ENCODE measurements around the gene VAV2.
A peak's percentile ranks its signal among the peaks of the same experiment; 100 is the strongest.

VAV2 gene, protein sequence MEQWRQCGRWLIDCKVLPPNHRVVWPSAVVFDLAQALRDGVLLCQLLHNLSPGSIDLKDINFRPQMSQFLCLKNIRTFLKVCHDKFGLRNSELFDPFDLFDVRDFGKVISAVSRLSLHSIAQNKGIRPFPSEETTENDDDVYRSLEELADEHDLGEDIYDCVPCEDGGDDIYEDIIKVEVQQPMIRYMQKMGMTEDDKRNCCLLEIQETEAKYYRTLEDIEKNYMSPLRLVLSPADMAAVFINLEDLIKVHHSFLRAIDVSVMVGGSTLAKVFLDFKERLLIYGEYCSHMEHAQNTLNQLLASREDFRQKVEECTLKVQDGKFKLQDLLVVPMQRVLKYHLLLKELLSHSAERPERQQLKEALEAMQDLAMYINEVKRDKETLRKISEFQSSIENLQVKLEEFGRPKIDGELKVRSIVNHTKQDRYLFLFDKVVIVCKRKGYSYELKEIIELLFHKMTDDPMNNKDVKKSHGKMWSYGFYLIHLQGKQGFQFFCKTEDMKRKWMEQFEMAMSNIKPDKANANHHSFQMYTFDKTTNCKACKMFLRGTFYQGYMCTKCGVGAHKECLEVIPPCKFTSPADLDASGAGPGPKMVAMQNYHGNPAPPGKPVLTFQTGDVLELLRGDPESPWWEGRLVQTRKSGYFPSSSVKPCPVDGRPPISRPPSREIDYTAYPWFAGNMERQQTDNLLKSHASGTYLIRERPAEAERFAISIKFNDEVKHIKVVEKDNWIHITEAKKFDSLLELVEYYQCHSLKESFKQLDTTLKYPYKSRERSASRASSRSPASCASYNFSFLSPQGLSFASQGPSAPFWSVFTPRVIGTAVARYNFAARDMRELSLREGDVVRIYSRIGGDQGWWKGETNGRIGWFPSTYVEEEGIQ

DNA sequence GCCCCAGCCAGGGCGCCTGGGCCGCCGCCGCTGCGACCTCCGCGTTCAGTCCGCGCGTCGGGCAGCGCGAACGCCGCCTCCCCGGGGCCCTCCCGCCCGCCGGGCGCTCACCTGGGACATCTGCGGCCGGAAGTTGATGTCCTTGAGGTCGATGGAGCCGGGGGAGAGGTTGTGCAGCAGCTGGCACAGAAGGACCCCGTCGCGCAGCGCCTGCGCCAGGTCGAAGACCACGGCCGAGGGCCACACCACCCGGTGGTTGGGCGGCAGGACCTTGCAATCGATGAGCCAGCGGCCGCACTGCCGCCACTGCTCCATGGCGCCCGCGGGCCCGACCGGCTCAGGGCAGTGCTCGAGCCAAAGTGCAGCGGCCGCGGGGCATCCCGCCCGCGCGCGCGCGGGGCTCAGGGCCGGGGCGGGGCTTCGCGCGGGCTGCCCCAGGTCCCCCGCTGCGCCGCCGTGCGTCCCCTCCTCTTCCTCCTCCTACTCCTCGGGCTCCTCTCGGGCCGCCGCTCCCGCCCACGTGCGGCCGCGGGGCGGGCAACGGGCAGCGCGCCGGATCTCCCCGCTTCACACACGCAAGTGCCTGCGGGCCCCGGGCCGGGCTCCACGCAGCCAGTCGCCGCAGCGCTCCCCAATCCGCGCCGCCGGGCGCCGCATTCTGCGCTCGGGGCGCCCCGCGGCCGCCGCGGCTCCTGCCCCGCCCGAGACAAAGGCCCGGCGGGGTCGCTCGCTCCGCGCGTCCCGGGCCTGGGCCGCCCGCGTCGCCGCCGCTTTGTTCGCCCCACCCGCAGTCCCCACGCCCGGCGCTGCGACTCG, at the start of gene VAV2:
VAV2 (minus strand) TSS at position 361 of the 816 bp plus-strand sequence; CDS start at position 315, 46 bp downstream.
- no peak for FAIRE-seq

DNA sequence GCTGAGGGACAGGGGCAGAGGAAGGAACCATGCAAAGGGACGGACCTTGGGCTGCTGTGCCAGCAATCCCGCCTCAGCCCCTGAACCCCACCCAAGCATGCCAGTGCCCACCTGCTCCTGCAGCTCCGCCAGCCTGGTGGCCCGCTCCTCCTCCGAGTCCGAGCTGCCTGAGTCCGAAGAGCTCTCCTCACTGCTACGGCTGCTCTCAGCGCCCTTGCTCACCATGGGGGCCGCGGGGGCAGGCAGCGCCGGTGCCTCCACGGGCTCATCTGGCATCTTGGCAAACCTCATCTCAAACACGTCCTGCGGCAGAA, 49.5 kb upstream of the VAV2 start:
- no peak for FAIRE-seq

DNA sequence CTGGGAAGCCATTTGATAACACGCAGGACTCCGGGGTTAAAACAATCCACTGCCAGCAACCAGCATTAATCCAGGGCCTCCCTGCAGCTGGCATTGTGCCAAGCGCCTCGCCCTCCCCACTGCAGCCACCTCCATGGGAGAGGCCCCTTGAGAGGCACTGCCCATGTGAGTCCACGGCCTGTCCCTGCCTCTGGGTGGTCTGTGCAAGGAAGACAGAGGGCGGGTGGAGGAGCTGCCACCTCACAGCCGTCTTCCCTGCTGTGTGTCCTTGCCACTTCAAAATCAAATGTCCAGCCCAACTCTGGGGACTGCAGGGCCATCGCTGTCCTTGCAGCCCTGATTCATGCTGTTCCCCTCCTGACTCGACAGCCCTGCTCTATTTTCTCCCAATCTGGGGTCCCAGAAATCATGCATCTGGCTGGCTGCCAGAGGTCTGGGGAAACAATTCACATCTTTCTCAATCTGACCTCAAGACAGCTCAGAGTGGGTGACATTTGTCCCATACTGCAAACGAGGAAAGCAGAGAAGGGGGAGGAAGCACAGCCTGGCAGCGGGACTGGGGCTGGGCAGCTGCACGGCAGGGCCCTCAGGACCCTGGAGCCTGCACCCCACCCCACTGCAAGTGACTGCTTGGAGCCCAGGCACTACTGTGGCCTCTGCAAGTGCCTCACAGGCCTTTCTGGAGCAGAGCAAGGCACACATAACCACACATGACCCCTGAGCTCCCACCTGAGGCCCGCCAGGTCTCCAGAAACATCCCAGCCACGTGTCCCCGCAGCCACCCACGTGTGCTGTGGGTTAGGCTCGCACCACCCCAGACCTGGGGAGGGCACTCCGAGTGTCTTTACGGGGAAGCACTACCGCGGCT, 48.9 kb upstream of the VAV2 start:
- FAIRE-seq: no peak

DNA sequence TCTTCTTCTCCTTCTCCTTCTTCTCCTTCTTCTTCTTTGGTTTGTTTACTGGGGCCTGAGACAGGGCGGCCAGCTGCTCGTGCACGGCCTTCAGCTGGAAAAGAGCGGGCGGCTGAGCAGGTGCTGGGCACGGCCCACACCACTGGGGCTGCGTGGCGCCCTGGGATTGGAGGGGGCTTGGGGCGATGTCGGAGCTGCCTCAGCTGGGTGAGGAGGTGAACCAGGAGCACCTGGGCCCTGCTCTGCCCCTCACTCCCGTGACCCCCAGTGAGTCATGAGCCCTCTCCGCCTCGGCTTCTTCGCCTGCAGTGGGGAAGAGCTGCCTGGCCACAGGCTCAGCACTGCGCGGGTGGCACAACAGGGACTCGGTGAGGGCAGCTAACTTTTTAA, 48.0 kb upstream of the VAV2 start:
- no peak for FAIRE-seq

DNA sequence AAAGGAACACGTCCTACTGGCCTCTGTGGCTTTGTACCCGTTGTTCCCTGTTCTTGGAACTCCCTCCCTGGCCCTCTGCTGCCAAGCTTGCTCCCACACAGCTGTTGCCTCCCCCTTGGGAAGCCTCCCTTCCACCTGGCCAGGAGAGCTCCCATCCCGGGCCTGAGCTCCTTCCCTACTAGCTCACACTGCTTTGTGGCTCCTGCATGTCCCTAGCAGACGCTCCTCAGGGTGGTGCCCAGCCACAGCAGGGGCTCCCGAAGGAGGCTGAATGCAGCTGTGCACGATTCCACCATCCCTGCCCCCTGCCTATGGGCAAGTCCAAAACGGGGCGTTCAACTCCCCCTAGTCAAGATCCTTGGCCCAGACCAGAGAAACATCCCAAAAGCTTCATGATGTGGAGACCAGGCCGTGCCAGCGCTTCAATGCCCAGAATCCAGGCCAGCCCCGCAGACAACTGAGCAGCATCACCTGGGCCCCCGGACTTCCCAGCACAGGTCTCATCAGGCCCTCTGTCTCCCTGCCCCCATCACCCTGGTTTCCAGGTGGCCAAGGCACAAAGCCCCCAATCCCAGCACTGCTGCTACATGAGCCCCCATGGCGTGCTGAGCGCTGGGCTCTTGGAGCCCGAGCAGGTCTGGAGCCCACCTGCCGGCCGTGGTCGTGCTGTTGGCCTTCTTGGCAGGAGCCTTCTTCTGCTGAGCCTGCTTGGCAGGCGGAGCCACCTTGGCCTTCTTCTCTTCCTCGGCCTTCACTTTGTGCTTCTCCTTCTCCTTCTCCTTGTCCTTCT, 47.5 kb upstream of the VAV2 start:
- no peak for FAIRE-seq

DNA sequence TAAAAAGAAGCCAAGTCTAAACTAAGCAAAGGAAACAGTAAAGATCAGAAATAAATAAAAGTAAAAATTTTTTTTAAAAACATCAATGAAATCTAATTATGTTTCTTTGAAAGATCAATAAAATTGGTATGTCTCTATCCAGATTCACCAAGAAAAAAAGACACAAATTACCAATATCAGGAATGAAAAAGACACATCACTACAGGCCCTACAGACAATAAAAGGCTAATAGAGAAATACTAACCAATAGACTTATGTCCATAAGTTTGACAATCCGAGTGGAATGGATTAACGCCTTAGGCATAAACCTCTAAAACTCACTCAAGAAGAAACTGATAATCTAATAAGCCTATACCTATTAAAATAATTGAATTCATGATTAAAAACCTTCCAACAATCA, 45.5 kb upstream of the VAV2 start:
- FAIRE-seq: peak; percentile 39

DNA sequence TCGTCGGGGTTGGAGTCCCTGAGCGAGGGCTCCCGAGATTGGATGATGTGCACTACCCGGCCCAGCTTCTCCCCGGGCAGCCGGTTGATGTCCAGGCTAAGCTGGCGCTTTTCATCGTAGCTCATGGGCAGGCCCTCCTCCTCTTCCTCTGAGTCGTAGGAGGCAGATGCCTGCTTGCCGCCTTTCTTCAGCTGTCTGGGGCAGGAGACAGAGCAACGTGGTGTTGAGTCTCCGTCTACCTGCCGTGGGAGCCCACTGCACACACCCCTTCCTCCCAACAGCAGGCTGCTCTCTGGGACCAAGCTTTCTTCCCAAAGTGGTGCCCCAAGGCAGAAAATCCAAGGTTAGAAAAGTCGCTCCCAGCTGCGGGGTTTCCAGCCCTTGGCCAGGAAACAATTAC, 44.0 kb upstream of the VAV2 start:
- FAIRE-seq: no peak

DNA sequence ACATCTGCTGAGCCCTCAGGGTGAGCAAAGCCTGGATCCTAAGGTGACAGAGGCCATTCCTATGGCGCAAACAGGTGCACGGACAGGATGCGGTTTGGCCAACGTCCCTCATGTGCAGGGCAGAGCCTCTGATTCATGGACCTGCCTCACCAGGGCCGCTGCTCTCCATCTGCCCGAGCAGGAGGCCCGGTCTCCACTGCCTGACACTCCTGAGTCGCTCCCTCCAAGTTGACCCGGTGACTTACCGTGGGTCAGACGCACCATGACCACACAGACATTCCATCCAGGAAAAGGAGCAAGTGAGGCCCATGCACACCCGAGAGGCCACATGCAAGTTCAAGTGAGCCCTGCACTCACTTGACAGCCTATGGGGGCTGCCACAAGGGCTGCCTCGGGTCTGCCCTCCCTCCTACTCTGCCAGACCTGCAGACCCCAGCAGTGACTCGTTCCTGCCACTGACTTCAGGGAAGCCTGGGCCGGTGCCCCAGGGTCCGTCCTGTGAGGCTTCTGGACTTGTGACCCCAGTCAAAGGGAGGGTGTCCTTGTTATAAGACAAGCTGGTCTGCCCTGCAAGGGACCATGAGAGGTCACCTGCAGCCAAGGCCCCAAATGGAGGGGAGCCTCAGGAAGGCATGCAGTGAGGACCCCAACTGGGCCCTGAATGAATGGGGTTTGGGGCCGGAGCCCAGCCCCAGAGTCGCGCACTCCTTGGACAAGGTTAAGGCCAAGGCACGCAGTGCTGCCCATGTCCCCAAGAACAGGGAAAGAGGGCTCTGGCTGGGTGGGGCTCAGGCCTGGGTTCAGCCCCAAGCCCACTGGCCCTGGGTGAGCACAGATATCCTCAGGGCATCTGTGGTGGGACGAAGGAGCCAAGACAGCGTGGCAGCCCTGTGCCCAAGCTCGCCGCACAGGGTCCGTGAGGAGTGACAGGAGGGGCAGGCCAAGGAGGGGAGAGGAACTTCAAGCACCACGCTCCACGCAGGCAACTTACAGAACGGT, 43.2 kb upstream of the VAV2 start:
- no peak for FAIRE-seq

DNA sequence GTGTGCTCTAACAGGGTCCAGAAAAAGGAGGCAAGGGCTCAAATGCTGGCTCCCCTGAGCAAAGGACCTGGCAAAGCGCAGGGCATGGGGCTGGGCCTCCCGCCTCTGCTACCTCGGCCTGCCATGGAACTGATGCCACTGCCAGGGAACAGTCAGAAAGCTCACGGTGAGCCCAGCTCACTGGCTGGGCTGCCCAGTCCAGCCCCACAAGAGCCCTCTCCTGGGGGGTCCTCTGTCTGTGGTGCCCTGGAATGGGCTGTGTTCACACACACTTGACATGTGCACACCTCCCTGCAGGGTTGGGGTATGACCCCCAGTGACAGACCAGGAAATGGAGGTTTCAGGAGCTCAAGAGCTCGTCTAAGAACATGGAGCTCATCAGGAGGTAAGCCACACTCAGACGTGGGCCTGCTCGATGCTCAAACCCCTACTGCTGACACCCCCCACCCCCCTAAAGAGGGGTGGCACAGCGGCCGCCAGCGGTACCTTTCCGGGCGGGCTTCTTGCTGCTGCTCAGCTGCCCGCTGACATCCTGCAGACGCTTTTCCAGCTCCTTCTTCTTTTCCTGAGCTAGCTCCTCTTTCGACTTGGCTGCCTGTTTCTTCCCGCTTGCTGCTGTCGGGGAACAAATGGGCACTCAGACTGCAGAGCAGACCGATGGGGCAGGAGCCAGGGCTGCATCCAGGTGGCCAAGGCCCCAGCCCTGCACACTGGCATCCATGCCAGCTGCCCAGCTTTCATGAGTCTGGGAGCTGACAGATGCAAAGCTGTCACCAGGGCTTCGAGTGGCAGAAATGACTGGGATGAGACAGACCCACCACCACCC, 42.3 kb upstream of the VAV2 start:
- FAIRE-seq: no peak

DNA sequence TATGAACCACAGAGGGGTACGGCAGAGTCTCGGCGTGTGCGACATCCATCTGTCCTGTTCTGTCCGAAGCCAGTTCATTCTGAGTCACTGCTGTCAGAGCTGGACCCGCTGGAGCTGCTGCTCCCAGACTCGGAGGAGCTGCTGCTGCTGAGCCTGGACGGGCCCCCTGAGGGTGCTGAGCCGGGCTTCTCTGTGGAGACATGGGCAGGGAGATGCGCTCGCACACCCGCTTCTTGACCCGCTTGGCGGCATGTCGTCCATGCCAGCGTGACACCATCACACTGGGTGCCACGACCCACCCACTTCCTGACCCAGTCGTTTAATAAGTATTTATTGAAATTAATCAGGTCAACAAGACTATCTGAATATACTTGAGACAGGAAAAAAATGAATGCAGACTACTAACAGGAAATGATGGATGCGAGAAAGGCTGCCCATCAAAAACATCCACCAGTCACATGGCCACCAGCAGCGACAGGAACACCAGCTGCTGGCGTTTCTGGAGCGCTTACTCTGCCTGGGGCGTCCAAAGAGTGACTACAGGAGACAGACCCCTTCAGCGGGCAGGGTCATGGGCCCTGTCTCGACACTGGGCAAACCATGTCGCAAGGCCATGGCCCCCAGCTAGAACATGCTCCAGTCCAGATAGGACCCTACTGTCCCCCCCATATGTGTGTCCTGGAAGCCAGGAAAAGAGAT, 41.5 kb upstream of the VAV2 start:
- no peak for FAIRE-seq

DNA sequence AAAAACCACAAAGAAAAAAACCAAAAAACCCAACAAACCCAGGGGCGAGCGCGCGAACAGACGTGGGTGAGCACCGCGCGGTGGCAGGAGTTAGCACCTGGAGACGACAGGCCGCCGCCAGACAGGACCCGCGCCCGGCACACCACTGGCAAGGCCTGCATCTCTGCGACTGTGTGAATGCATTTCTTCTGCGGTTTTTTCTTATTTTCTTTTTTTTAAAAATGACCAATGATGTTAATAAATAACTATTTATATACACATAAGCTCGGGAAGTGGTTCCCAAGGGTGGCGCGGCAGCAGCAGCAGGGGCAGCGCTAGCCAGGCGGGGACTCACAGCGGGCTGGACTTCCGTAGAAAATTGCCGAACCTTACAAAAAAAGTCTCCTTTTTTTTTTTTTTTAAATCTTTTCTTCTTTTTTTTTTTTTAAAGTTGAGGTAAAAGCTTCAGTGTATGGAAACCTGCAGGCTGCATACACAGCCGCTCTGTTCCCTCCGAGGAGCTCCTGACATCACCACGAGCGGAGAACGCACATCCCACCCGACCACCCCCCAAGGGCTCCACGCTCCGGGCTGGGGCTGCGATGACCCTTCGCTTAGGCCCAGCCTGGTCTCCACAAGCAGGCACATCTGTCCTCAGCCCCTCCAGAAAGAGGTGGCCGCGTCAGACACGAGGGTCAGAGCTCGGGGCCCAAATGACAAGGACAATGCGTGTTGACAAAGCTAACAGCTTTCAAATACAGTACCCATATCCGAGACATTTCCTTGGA, 40.5 kb upstream of the VAV2 start:
- FAIRE-seq: no peak

DNA sequence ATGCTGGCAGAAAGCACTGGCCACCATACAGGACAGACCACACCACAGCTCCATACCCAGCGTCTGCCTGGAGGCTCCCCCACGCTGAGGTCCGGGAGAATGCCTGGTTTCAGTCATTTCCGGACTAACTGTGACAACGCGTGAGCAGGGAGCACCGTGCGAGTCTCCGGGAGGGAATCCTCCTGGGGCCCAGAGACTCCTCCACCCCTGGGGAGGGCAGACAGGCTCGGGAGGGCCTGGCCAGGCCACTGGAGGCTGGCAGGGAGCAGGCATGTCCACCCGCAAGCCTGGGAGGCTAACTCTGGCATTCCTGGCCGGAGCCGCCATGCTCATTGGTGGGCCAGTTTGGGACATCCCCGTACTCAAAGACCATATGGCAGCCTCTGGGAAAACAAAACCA, 39.7 kb upstream of the VAV2 start:
- no peak for FAIRE-seq

DNA sequence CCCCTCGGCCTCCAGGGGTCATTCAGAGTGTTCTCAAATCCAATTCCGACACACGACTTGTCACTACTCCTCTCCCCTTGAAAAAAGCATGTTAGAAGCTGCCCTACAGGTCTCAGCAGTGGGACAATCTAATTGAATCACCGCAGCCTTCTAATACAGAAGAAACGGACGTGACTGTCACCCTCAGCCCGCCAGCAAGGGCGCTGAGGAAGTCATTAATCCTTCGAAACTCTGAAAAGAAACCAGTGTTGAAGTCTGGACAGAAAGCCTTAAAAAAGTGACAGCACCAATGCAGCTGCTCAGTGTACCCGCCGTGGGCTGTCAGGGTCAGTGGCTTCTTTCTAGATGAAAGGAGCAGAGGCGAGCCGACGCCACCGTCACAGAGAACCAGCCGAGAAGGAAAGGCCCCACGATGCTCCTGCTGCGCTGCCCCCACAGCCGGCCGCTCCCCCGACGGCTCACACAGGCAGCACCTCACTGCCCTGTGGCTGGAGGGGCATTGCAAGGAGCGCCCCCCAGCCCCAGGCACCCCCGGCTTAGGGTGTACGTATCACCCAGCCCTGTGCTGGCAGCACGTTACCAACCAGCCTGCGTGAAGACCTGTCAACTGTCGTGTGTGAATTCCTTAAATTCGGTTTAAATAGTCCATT, 38.8 kb upstream of the VAV2 start:
- FAIRE-seq: no peak

DNA sequence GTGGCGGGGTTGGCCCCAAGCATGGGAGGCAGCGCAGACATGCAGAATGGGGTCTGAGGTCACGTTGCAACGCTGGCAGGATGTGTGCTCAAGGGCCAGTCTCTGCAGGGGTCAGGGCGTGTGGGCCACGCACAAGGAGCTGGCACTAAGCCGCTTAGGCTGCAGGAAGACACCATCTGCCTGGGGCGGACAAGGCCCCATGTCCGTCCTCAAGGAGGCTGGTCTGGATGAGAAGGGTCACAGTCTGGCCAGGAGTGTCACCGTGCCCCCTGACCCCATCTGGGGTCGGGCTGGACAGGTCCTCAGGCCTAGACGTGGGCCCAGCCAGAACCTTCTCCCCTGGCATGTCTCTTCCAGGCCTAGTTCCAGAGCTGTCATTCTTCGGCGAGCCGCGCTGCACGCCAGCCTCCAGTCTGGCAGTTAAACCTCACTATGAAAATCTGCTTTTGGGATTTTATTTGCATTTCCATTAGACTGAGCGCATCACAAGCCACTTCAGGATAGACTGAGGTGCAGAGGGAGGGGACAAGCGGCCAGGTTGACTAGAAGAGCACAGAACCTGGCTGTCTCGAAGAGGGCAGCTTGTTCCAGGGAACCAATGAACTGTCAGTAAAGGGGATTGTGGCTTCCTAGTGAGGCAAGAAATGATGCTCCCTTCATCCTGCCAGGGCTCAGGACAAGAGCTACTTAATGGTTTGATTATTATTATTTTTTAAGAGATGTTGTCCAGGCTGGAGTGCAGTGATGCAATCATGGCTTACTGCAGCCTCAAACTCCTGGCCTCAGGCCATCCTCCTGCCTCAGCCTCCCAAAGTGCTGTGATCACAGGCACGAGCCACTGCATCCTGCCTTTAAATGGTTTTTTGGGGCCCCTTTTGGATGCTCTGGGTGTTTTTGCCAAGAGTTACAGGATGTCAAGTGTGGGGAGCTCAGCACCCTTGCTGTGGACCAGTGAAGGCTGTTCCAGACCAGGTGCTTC, 37.4 kb upstream of the VAV2 start:
- FAIRE-seq: no peak

DNA sequence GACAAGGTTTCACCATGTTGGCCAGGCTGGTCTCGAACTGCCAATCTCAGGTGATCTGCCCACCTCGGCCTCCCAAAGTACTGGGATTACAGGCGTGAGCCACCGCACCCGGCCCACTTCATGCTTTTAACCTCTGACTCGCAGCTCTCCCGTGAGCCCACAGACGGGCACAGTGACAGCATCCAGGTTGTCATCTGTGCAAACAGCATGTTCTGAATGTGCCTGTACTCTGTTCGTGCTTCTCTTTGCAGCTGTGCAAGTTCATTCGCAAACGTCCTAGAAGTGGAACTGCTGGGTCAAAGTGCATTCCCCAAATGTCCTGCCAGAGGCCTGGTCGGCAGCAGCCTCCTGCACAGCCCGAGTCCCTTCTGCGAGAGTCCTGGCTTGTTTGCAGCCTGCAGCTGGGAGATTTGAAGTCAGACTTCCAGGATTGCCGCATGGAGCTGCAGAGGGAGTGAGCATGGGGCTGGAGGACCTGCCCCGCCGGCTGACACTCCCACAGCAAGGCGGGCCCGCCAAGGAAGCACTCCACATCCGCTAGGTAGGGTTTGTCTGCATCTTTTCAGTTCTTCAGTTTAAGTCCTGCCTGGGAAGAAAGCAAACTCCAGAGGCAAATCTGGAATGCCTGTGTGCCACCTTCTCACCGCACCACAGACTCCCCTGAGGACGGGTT, 36.6 kb upstream of the VAV2 start:
- no peak for FAIRE-seq
